ENCODE measurements around the gene PGF. TPM values are rescaled to one million over a fixed set of nuclear protein-coding genes. Genes with fewer than 3 reads are reported as not detected.

Gene PGF
- total RNA-seq, 1 donor from 2014 or later = 3.2 TPM

DNA sequence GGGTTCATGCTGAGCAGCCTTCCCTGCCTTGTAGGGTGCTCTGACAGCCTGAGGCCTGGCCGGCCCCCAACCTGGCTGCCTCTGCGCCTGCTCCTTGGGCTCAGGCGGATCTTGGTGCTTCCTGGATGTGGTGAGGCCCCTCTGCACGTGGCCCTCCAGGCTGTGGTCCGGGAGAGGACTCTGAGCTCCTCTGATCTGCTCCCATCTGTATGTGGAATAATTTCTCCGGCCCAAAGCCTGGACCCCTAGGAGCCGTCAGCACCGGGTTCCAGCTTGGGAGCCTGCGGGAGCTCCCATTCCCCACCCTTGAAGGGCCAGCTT lies 26.0 kb upstream of the PGF start:
- TF ChIP-seq CTCF (IDR thresholded peaks at IDR 0.05) = no peak
- Mint-ChIP-seq H3K4me3 (ENCODE audit: unreplicated experiment) (no peak overlapping the region), H3K9me3 (ENCODE audit: low read depth) (no peaks in the 10 kb centered on the region), H3K36me3 (ENCODE audit: low read depth) (no peaks in the 10 kb centered on the region), H3K4me1 (ENCODE audit: low read depth) (peaks cover 68% of the 10 kb centered on the region), H3K27ac (ENCODE audit: unreplicated experiment) (peak overlapping the region; percentile 96), H3K27me3 (ENCODE audit: low read depth) (no peaks in the 10 kb centered on the region)
- no peak for DNase-seq (ENCODE audit: low spot score)

DNA sequence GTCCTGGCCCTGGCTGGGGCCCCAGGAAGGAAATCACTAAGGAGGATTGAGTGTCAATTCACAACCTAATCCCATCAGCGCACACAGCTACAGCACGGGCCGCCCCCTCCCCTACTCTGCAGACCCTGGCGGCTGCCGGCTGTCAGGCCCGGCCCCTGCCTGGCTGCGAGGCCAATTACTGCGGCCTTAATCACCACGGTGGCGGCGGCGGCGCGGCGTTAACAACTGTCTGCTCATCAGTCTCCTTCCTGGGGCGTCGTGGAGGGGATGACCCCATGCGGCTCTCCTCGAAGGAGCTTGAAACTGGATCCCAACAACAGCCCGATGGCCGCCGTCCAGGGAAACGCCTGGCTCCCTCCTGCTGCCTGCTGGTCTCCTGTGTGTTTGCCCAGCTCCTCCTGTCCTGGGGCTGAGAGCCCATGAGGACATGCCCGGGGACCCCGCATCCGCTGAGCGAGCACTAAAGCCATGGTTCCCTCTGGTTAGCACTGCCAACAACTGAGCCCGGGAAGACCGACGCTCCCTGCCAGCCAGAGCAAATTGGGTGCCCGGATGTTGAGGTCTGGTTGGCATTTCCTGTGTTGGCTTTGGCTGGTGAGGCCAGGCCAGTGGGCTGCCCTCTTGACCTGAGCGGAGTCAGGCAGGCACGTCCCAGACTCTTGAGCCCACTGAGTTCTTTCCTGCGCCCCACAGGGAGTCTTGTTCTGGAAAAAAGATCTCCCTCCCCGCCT lies 25.5 kb upstream of the PGF start:
- DNase-seq (ENCODE audit: low spot score) = no peak
- peak overlapping the region; percentile 25 for H3K4me3 Mint-ChIP-seq (ENCODE audit: unreplicated experiment)
- no peaks in the 10 kb centered on the region for H3K36me3 Mint-ChIP-seq (ENCODE audit: low read depth)
- no peaks in the 10 kb centered on the region for H3K9me3 Mint-ChIP-seq (ENCODE audit: low read depth)
- H3K27ac Mint-ChIP-seq (ENCODE audit: unreplicated experiment) = peak overlapping the region; percentile 96
- TF ChIP-seq CTCF (IDR thresholded peaks at IDR 0.05) = peak; percentile 24
- H3K4me1 Mint-ChIP-seq (ENCODE audit: low read depth) = peaks cover 68% of the 10 kb centered on the region
- no peaks in the 10 kb centered on the region for H3K27me3 Mint-ChIP-seq (ENCODE audit: low read depth)

- no peak overlapping the region for H3K4me3 Mint-ChIP-seq (ENCODE audit: unreplicated experiment)
- no peaks in the 10 kb centered on the region for H3K27me3 Mint-ChIP-seq (ENCODE audit: low read depth)
- peaks cover 70% of the 10 kb centered on the region for H3K4me1 Mint-ChIP-seq (ENCODE audit: low read depth)
- peak overlapping the region; percentile 96 for H3K27ac Mint-ChIP-seq (ENCODE audit: unreplicated experiment)
- TF ChIP-seq CTCF (IDR thresholded peaks at IDR 0.05) = no peak
- no peak for DNase-seq (ENCODE audit: low spot score)
- no peaks in the 10 kb centered on the region for H3K36me3 Mint-ChIP-seq (ENCODE audit: low read depth)
- no peaks in the 10 kb centered on the region for H3K9me3 Mint-ChIP-seq (ENCODE audit: low read depth)
Measured at GRCh38 chr14:74980398-74980730, 25.0 kb upstream of the PGF start.

DNA sequence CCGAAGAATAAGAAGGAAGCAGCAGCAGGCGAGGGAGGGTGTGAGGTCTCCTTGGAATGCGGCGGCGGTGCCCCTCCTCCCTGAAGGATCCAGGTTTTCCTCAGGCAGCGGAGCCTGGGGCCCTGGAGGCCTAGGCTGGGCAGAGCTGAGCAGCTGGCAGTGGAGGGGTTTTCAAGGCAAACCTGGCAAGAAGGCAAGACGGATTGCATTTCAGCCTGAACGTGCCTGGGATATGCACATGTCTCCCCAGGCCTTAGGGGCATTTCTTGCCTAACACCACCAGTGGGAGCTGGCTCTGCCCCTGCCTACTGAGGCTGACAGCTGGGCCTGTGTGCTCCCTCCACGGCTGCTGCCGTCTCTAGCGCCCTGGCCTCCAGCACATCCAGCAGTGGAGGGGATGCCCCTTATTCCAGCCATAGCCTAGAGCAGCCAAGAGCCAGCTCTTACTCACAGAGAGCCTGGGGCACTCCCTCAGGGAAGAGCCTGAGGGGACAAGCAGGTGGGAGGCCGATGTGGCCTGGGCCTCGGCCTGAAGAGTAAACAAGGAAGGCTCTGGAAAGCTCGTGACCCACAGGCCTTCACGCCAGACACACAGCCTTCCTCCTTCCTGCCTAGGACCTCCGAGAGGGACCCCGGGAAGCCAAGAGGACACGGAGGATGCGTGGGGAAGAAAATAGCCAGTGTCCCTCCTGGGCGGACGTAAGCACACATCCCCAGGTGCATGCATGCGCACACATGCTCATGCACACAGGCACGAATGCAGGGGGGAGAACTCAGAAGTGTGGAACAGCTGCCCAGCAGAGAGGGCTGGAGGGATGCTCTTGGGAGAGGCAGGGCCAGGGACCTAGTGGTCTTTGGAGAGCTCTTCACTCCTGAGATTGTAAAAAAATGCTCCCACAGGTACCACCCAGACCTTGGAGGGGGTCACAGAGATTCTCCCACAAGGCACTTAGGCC lies 24.3 kb upstream of the PGF start:
- no peak overlapping the region for H3K4me3 Mint-ChIP-seq (ENCODE audit: unreplicated experiment)
- peak; percentile 67 for TF ChIP-seq CTCF (IDR thresholded peaks at IDR 0.05)
- H3K9me3 Mint-ChIP-seq (ENCODE audit: low read depth) = no peaks in the 10 kb centered on the region
- H3K27me3 Mint-ChIP-seq (ENCODE audit: low read depth) = no peaks in the 10 kb centered on the region
- no peak for DNase-seq (ENCODE audit: low spot score)
- peaks cover 63% of the 10 kb centered on the region for H3K4me1 Mint-ChIP-seq (ENCODE audit: low read depth)
- no peaks in the 10 kb centered on the region for H3K36me3 Mint-ChIP-seq (ENCODE audit: low read depth)
- peak overlapping the region; percentile 82 for H3K27ac Mint-ChIP-seq (ENCODE audit: unreplicated experiment)

DNA sequence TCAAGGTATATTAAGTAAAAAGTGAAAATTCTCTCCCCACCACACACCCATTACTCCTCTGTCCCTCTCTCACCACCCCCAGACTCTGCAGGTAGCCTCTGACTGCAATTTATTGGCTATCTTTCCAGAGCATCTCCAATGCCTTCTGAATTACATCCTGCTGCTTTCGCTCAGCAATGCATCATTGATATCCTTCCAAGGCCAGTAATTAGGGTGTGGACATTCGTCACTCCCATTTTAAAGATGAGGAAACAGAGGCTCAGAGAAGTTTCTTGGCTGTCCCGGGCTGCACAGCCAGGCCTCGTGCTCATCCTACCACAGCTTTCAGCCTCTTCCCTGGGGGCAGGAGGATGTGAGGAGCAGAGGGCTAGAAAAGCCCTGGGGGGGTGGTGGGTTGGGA lies 23.6 kb upstream of the PGF start:
- Mint-ChIP-seq H3K36me3 (ENCODE audit: low read depth) (no peaks in the 10 kb centered on the region), H3K27me3 (ENCODE audit: low read depth) (no peaks in the 10 kb centered on the region), H3K27ac (ENCODE audit: unreplicated experiment) (peak overlapping the region; percentile 33), H3K4me3 (ENCODE audit: unreplicated experiment) (no peak overlapping the region), H3K9me3 (ENCODE audit: low read depth) (no peaks in the 10 kb centered on the region), H3K4me1 (ENCODE audit: low read depth) (peaks cover 63% of the 10 kb centered on the region)
- DNase-seq (ENCODE audit: low spot score) = no peak
- TF ChIP-seq CTCF (IDR thresholded peaks at IDR 0.05) = no peak
